K562 (cell line): ENCODE results near the gene HYAL4. TPM values are rescaled to one million over a fixed set of nuclear protein-coding genes. Genes with fewer than 3 reads are reported as not detected.

Experiments used
- ATAC-seq: fragments of 200-7000 bp; cut with Tn5 transposase; 3 replicates; pipeline ENCODE4 v1.9.1; 2020; ENCODE audit warnings: moderate library complexity
- BruUV-seq: library from RNA; stranded (reverse); fragments of 400-500 nt; replicated peaks from 2 replicates; lab custom pipeline; 2021; lab: Mats Ljungman, UMichigan
- CTCF ChIA-PET: fragments of 300-600 bp; formaldehyde crosslinking; extraction: SDS; loops from one replicate; lab custom pipeline; 2021; ENCODE audit warnings: low intra/inter-chr PET ratio; lab: Yijun Ruan, JAX
- POLR2A ChIA-PET: fragments of 300-600, 350-650 bp; sonication (Branson Sonifier 250); formaldehyde crosslinking; extraction: SDS; loops from one replicate; lab custom pipeline; 2021; ENCODE audit warnings: antibody characterized with exemption, inconsistent platforms; lab: Yijun Ruan, JAX
- DNase-seq, 4 experiments: peaks; one replicate each; pipeline versions ENCODE4 v3.0.0 to v3.0.0-alpha.2; 2011 to 2018; ENCODE audit warnings: low spot score in 3 of 4, mixed read lengths in 3 of 4; ENCODE audit errors: extremely low read depth in 1 of 4
- FAIRE-seq: peaks from 2 replicates; lab custom pipeline; 2011; peaks lifted over from hg19 to GRCh38; lab: Jason Lieb, UNC
- H2AFZ ChIP-seq: 2 replicates; pipeline ENCODE4 v1.6.0; 2011; ENCODE audit warnings: low read depth, low read length, control low read depth, inconsistent platforms
- H3K27ac ChIP-seq: fragments of 200-600 bp; 3 replicates; pipeline ENCODE4 v1.8.0; 2011; ENCODE audit warnings: low read depth, mild to moderate bottlenecking, control low read depth, inconsistent platforms, low read length, moderate library complexity, mixed read lengths; ENCODE audit errors: extremely low read depth
- H3K27me3 ChIP-seq, 2 experiments: fragments of 300-600 bp in 1 of 2; 2 replicates in 1 of 2; 3 replicates in 1 of 2; pipeline versions ENCODE4 v1.6.0 to v1.8.0; 2011; ENCODE audit warnings: inconsistent platforms in 2 of 2, low read length in 2 of 2, mild to moderate bottlenecking in 1 of 2, mixed read lengths in 1 of 2, moderate library complexity in 1 of 2; ENCODE audit not compliant: control insufficient read depth in 2 of 2, insufficient read depth in 2 of 2
- H3K36me3 ChIP-seq: fragments of 300-600 bp; 3 replicates; pipeline ENCODE4 v1.8.0; 2011; ENCODE audit warnings: mild to moderate bottlenecking, low read length, inconsistent platforms; ENCODE audit not compliant: control insufficient read depth, insufficient read depth
- H3K4me1 ChIP-seq, 2 experiments: fragments of 200-600 bp in 1 of 2; replicated peaks in 1 of 2; 2 replicates in 1 of 2; 3 replicates in 1 of 2; pipeline versions ENCODE4 v1.5.1 to v1.8.0; 2011; ENCODE audit warnings: inconsistent platforms in 2 of 2, low read length in 2 of 2, mild to moderate bottlenecking in 1 of 2, mixed read lengths in 1 of 2, moderate library complexity in 1 of 2; ENCODE audit not compliant: control insufficient read depth in 2 of 2, insufficient read depth in 2 of 2
- H3K4me2 ChIP-seq: 2 replicates; pipeline ENCODE4 v1.6.1; 2011; ENCODE audit warnings: low read length, control low read depth, inconsistent platforms, mixed read lengths; ENCODE audit not compliant: insufficient read depth
- H3K4me3 ChIP-seq: fragments of 200-600 bp; sonication (generic), shearing (Covaris generic); 2 replicates; pipeline ENCODE4 v1.5.1; 2016; ENCODE audit warnings: control low read depth, inconsistent platforms
- H3K79me2 ChIP-seq: fragments of 200-600 bp; 3 replicates; pipeline ENCODE4 v1.8.0; 2011; ENCODE audit warnings: low read length, inconsistent platforms; ENCODE audit not compliant: control insufficient read depth, insufficient read depth
- H3K9ac ChIP-seq, 2 experiments: 2 replicates each; pipeline versions ENCODE4 v1.6.0 to v1.6.1; 2011; ENCODE audit warnings: low read depth in 2 of 2, low read length in 2 of 2, control low read depth in 1 of 2, inconsistent platforms in 1 of 2, mild to moderate bottlenecking in 1 of 2, mixed read lengths in 1 of 2; ENCODE audit not compliant: insufficient read depth in 1 of 2
- H3K9me1 ChIP-seq: one replicate; pipeline ENCODE4 v1.6.0; 2011; ENCODE audit warnings: inconsistent platforms, mild to moderate bottlenecking, low read length, moderate library complexity; ENCODE audit not compliant: control insufficient read depth, insufficient read depth
- H3K9me3 ChIP-seq: replicated peaks from 2 replicates; pipeline ENCODE4 v1.5.1; 2011; ENCODE audit warnings: low read depth, low read length, inconsistent platforms; ENCODE audit not compliant: control insufficient read depth, insufficient read depth
- H4K20me1 ChIP-seq: replicated peaks from 2 replicates; pipeline ENCODE4 v1.6.1; 2011; ENCODE audit warnings: low read length, inconsistent platforms, mixed read lengths; ENCODE audit not compliant: control insufficient read depth, insufficient read depth
- RAD21 ChIP-seq, 2 experiments: fragments of 250-450 bp in 1 of 2; fragments of 450-650 bp in 1 of 2; sonication (Bioruptor Pico) in 1 of 2; formaldehyde crosslinking in 1 of 2; IDR thresholded peaks in 1 of 2; conservative IDR thresholded peaks in 1 of 2; 2 replicates each; pipeline versions ENCODE4 v1.4.0 to v1.8.0; 2020 to 2022; ENCODE audit warnings: mild to moderate bottlenecking in 2 of 2, moderate library complexity in 1 of 2
- ZNF239 ChIP-seq: fragments of 250-450 bp; sonication (Bioruptor Pico); IDR thresholded peaks from 2 replicates; pipeline ENCODE4 v1.4.0; 2020; ENCODE audit warnings: mild to moderate bottlenecking
- WGBS: fragments of 100-300 bp; shearing (Covaris generic); methylation state at CpG from one replicate; pipeline ENCODE4 v1.1.6; 2016; ENCODE audit warnings: low coverage, mixed read lengths; ENCODE audit not compliant: insufficient coverage; ENCODE audit errors: missing lambda C conversion rate; 5-methylcytosine and 5-hydroxymethylcytosine counted together
- in situ Hi-C: fragments of 300-500 bp; cut with MboI; formaldehyde crosslinking; loops from 4 replicates; pipeline ENCODE4 v1.15.0; 2018; ENCODE audit warnings: inconsistent platforms, mixed read lengths
- intact Hi-C: fragments of 100-400 bp; cut with micrococcal nuclease; formaldehyde crosslinking; loops from 2 replicates; pipeline ENCODE4 v1.14.2; 2022
- polyA plus RNA-seq, 8 experiments: library from polyadenylated mRNA; depleted of rRNA in 4 of 8; stranded (reverse) in 5 of 8; unstranded in 3 of 8; fragments of >200 nt; fragmentation: Nextera tagmentation in 2 of 8; fragmentation: Illumina TruSeq in 1 of 8; extraction: Ambion mirVana in 2 of 8; extraction: Trizol in 1 of 8; gene quantifications; 2 replicates each; pipeline versions ENCODE4 v1.2.1 to v1.2.3, GENCODE V29; 2011 to 2014; ENCODE audit warnings: inconsistent platforms in 1 of 8, missing spikeins in 1 of 8
- total RNA-seq, 7 experiments: library from RNA; depleted of rRNA in 6 of 7; stranded (reverse); fragments of >200 nt in 6 of 7; fragmentation: Illumina TruSeq in 2 of 7; extraction: Trizol in 2 of 7; gene quantifications; 2 replicates each; pipeline versions ENCODE4 v1.2.1 to v1.2.3, GENCODE V29; 2011 to 2021; ENCODE audit warnings: low replicate concordance in 1 of 7
- TF ChIP-seq, protein P1 (sequence below), 3 experiments: IDR thresholded peaks in 2 of 3; conservative IDR thresholded peaks in 1 of 3; 2 replicates each; pipeline ENCODE4 v1.5.1; 2011 to 2012; ENCODE audit warnings: low read length in 3 of 3, mild to moderate bottlenecking in 3 of 3, control low read depth in 2 of 3, improper control_type of control experiment in 1 of 3, inconsistent platforms in 1 of 3, low read depth in 1 of 3, mixed read lengths in 1 of 3, moderate library complexity in 1 of 3; ENCODE audit not compliant: insufficient read depth in 2 of 3
- TF ChIP-seq, protein P2 (sequence below): fragments of 450-650 bp; IDR thresholded peaks from 2 replicates; pipeline ENCODE4 v1.6.1; 2016; ENCODE audit warnings: borderline replicate concordance

Gene HYAL4
- total and polyA plus RNA-seq, 9 of the 15 experiments (the other 6 are each of a cell fraction or from before 2014, with no cell fraction given) = not detected

DNA sequence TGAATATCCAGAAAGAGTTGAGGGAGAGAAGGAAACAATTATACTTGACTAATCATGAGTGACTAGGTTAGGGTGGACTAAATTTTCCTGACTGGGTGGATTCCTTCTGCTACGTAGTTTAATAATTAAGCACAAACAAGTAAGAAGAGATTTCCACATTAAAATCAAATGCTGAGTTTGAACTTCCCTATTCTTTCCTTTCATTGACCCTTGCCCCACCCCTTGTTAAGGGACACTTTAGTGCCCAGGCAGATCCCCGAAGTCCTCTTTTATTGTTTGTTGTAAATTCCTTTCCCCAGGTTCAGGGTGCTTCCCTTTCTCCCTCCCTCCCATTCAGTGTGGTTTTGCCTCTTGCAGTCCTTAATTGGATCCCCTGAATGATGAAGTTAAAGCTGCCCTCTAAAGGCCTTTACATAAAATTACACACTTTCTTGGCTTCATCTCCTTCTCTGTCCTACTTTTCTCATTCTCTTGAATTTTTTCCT, 71.3 kb downstream of the HYAL4 start:
- no peak overlapping the region for H3K27ac ChIP-seq
- no peaks in the 10 kb centered on the region for H3K36me3 ChIP-seq
- ATAC-seq (peak; percentile 75), DNase-seq (peak in 2 of 4 experiments; percentile 18 to 24), FAIRE-seq (peak; percentile 40)
- H3K4me1 ChIP-seq = no peaks in the 10 kb centered on the region; a peak in 1 of 5 replicates
- 0% methylated on average over 2 of the region's 2 CpGs for WGBS
- H3K9ac ChIP-seq = no peak overlapping the region
- in situ Hi-C loops (no loop called here), intact Hi-C loops (no loop called here)
- H3K9me3 ChIP-seq = no peaks in the 10 kb centered on the region
- no peaks in the 10 kb centered on the region for H3K79me2 ChIP-seq
- H3K4me2 ChIP-seq = no peak overlapping the region
- H3K9me1 ChIP-seq = no peaks in the 10 kb centered on the region
- POLR2A ChIA-PET = no interaction called here
- no peaks in the 10 kb centered on the region for H4K20me1 ChIP-seq
- H3K27me3 ChIP-seq = no peaks in the 10 kb centered on the region
- H2AFZ ChIP-seq = no peak overlapping the region
- CTCF ChIA-PET = no interaction called here
- TF ChIP-seq, protein P1, sequence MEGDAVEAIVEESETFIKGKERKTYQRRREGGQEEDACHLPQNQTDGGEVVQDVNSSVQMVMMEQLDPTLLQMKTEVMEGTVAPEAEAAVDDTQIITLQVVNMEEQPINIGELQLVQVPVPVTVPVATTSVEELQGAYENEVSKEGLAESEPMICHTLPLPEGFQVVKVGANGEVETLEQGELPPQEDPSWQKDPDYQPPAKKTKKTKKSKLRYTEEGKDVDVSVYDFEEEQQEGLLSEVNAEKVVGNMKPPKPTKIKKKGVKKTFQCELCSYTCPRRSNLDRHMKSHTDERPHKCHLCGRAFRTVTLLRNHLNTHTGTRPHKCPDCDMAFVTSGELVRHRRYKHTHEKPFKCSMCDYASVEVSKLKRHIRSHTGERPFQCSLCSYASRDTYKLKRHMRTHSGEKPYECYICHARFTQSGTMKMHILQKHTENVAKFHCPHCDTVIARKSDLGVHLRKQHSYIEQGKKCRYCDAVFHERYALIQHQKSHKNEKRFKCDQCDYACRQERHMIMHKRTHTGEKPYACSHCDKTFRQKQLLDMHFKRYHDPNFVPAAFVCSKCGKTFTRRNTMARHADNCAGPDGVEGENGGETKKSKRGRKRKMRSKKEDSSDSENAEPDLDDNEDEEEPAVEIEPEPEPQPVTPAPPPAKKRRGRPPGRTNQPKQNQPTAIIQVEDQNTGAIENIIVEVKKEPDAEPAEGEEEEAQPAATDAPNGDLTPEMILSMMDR (IDR thresholded peaks at IDR 0.05 in 2 of 3, conservative IDR thresholded peaks at IDR 0.05 in 1 of 3; ENCODE audit: insufficient read depth in 2 of 3, low read depth in 1 of 3, low read length in 3 of 3) = peak; percentile 6 to 47 (median 32); a peak in 3 of 6 replicates
- TF ChIP-seq, protein P2, sequence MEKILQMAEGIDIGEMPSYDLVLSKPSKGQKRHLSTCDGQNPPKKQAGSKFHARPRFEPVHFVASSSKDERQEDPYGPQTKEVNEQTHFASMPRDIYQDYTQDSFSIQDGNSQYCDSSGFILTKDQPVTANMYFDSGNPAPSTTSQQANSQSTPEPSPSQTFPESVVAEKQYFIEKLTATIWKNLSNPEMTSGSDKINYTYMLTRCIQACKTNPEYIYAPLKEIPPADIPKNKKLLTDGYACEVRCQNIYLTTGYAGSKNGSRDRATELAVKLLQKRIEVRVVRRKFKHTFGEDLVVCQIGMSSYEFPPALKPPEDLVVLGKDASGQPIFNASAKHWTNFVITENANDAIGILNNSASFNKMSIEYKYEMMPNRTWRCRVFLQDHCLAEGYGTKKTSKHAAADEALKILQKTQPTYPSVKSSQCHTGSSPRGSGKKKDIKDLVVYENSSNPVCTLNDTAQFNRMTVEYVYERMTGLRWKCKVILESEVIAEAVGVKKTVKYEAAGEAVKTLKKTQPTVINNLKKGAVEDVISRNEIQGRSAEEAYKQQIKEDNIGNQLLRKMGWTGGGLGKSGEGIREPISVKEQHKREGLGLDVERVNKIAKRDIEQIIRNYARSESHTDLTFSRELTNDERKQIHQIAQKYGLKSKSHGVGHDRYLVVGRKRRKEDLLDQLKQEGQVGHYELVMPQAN = no peak
- TF ChIP-seq RAD21 (CRISPR knock-in tag; conservative IDR thresholded peaks at IDR 0.05 in 1 of 2, IDR thresholded peaks at IDR 0.05 in 1 of 2) = peak; percentile 36 to 67; a peak in 3 of 4 replicates
- peak; percentile 94 for TF ChIP-seq ZNF239
- H3K4me3 ChIP-seq = no peak overlapping the region
- BruUV-seq = no TSS peak
